Epithelial cell of proximal tubule (primary cell): ENCODE data around the gene FAM89B. TPM values are rescaled to one million over a fixed set of nuclear protein-coding genes. Genes with fewer than 3 reads are reported as not detected.
A peak's percentile ranks its signal among the peaks of the same experiment; 100 is the strongest.

ENCODE experiments used
- DNase-seq: peaks from one replicate; pipeline ENCODE4 v3.0.0-alpha.2; 2011; ENCODE audit warnings: low read depth
- H3K4me3 ChIP-seq: 2 replicates; pipeline ENCODE4 v1.5.1; 2011; ENCODE audit warnings: low read depth, mild to moderate bottlenecking, low read length
- CTCF ChIP-seq: conservative IDR thresholded peaks from 2 replicates; pipeline ENCODE4 v1.5.1; 2012; ENCODE audit warnings: low read depth, mild to moderate bottlenecking, low read length
- total RNA-seq: library from RNA; depleted of rRNA; stranded (reverse); fragments of >200 nt; gene quantifications from 2 replicates; pipeline ENCODE4 v1.2.3, GENCODE V29; 2015

Gene FAM89B
- total RNA-seq, 1 donor from 2014 or later: 67.1 TPM

GRCh38 chr11:65565624-65566453 is 6.5 kb upstream of the FAM89B start:
- no peak overlapping the region for H3K4me3 ChIP-seq
- DNase-seq: no peak
- no peak for TF ChIP-seq CTCF

DNA sequence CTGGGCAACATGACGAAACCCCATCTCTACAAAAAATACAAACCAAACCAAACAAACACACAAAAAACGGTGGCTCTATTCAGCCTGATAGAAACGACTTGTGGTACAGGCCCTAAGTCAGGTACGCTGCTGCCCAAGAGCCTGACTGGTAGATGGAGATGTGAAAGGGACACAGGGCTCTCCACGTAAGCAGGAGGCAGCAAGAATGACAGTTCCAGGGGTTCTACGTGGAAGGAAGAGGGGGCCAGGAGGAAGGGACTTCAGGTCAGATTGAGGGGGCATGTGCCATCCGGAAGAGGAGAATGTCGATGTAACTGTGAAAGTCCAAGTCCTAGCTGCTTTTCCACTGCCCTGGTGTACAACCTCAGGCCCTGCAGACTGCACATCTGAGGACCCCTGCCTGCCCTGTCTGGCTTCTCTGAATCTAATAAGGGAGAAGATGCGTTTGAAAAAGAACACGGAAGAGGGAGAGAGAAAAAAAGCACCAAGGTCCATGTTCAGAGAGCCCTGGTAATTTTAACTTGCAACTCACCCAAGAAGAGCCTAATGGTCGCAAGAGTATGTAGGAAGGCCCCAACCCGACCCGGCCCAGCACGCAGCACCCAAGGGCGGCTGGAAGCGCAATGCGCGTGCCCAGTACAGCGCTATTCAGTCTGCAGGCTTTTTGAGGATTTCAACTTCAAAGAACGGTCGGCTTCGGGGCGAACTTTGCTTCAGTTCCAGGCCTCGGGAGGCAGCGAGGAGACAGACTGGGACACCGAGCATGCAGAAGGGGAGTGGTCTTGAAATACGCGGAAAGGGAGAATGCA is 3.0 kb upstream of the FAM89B start:
- DNase-seq: no peak
- peak overlapping the region; percentile 84 for H3K4me3 ChIP-seq
- no peak for TF ChIP-seq CTCF

GRCh38 chr11:65569973-65570918 is 2.1 kb upstream of the FAM89B start, which contains the start of gene ZNRD2:
TSS of gene ZNRD2 (plus strand) at chr11:65570477. CDS start at chr11:65570492, 15 bp downstream.
- DNase-seq: peak; percentile 85
- H3K4me3 ChIP-seq: peak within 1 kb of the TSS; percentile 84
- TF ChIP-seq CTCF: peak; percentile 48

DNA sequence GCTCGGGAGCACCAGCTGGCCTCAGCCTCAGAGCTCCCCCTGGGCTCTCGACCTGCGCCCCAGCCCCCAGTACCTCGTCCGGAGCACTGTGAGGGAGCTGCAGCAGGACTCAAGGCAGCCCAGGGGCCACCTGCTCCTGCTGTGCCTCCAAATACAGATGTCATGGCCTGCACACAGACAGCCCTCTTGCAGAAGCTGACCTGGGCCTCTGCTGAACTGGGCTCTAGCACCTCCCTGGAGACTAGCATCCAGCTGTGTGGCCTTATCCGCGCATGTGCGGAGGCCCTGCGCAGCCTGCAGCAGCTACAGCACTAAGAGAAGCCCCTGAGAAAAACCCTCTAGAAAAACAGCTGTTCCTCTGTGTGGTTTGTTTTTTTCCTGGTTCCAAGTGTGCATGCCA is 918 bp upstream of the FAM89B start:
- TF ChIP-seq CTCF: no peak
- H3K4me3 ChIP-seq: peak overlapping the region; percentile 84
- no peak for DNase-seq

DNA sequence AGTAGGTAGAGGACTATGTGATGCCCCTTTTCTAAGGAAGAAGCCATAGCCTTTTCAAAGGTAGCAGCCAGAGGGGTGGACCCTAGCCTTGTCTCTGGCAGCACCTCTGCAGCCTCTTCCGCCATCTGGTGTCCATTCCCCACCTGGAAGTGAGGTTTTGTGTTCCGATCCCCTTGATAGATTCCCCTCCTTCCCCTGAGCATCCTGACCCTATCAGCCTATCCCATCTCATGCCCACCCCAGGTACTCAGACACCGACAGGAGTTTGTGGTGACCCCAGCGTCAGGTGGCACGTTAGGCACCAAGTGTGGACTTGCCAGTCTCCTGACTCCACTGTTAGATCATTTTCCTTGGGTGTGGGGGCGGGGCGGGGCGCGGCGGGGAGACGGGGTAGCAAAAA is 398 bp upstream of the FAM89B start:
- peak overlapping the region; percentile 84 for H3K4me3 ChIP-seq
- no peak for DNase-seq
- peak; percentile 67 for TF ChIP-seq CTCF

DNA sequence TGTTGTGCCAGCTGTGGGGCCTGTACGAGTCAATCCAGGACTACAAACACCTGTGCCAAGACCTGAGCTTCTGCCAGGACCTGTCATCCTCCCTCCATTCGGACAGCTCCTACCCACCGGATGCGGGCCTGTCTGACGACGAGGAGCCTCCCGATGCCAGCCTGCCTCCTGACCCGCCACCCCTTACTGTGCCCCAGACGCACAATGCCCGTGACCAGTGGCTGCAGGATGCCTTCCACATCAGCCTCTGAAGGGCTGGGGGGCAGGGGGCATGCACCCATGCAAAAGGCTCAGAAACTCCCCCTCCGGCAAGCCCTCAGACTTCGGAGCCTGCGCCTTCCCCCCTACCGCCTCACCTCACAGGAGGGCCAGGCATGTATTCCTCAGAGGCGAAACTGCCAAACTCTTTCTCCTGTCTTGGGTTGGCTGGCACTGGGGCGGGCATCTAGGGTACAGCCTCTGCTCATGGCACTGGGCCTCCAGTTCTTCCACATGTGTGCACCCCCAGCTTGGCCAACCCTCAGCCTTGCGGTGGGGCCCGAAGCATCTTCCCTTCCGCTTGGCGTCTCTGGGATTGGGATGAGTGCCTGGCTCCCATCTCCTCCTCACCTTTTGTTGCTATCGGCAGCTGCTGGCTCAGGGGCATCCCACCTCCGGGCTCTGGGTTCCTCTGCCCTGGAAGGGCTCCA is 1.2 kb downstream of the FAM89B start:
- no peak for DNase-seq
- no peak for TF ChIP-seq CTCF
- peak overlapping the region; percentile 84 for H3K4me3 ChIP-seq
